HepG2 (cell line): ENCODE results near the gene THBS4. TPM values are rescaled to one million over a fixed set of nuclear protein-coding genes. Genes with fewer than 3 reads are reported as not detected.

ENCODE experiments used
- BCL6 ChIP-seq: IDR thresholded peaks from 2 replicates; pipeline ENCODE4 v1.6.1; 2016; ENCODE audit warnings: missing genetic modification reagents, missing compliant biosample characterization
- GATAD1 ChIP-seq: IDR thresholded peaks from 2 replicates; pipeline ENCODE4 v1.6.1; 2016; ENCODE audit warnings: missing genetic modification reagents, missing compliant biosample characterization
- RFXAP ChIP-seq: sonication (generic); formaldehyde crosslinking; IDR thresholded peaks from 2 replicates; pipeline ENCODE4 v1.4.0; 2020; ENCODE audit warnings: missing genetic modification reagents, borderline replicate concordance
- ZFP41 ChIP-seq: sonication (generic); formaldehyde crosslinking; IDR thresholded peaks from 2 replicates; pipeline ENCODE4 v1.4.0; 2020; ENCODE audit warnings: mild to moderate bottlenecking, missing genetic modification reagents, borderline replicate concordance
- ZFYVE20 ChIP-seq: sonication (generic); formaldehyde crosslinking; IDR thresholded peaks from 2 replicates; pipeline ENCODE4 v1.8.0; 2023; ENCODE audit warnings: low read depth, mild to moderate bottlenecking, moderate library complexity, missing genetic modification reagents, borderline replicate concordance
- ZIK1 ChIP-seq: sonication (generic); formaldehyde crosslinking; IDR thresholded peaks from 2 replicates; pipeline ENCODE4 v1.5.0; 2020; ENCODE audit warnings: mild to moderate bottlenecking, low read depth, missing genetic modification reagents, borderline replicate concordance
- ZMYM3 ChIP-seq: sonication (generic); formaldehyde crosslinking; IDR thresholded peaks from 2 replicates; pipeline ENCODE4 v1.5.1; 2020; ENCODE audit warnings: mild to moderate bottlenecking, missing genetic modification reagents
- ZNF317 ChIP-seq: sonication (generic); formaldehyde crosslinking; IDR thresholded peaks from 2 replicates; pipeline ENCODE4 v1.5.0; 2020; ENCODE audit warnings: mild to moderate bottlenecking, missing genetic modification reagents
- ZNF350 ChIP-seq: sonication (generic); formaldehyde crosslinking; IDR thresholded peaks from 2 replicates; pipeline ENCODE4 v1.4.0; 2020; ENCODE audit warnings: mild to moderate bottlenecking, low read depth, missing genetic modification reagents, borderline replicate concordance
- ZNF567 ChIP-seq: sonication (generic); formaldehyde crosslinking; IDR thresholded peaks from 2 replicates; pipeline ENCODE4 v1.8.1; 2023; ENCODE audit warnings: mild to moderate bottlenecking, missing genetic modification reagents, borderline replicate concordance
- polyA plus RNA-seq, 8 experiments: library from polyadenylated mRNA; depleted of rRNA in 3 of 8; stranded (reverse) in 7 of 8; unstranded in 1 of 8; fragments of >200 nt; fragmentation: Illumina TruSeq in 4 of 8; extraction: Trizol in 4 of 8; gene quantifications; 2 replicates each; pipeline versions ENCODE4 v1.2.1 to v1.2.3, GENCODE V29; 2011 to 2016; ENCODE audit warnings: low read depth in 4 of 8, missing spikeins in 1 of 8, mixed read lengths in 1 of 8; ENCODE audit not compliant: insufficient read depth in 1 of 8
- total RNA-seq, 5 experiments: library from RNA; depleted of rRNA; stranded (reverse); fragments of >200 nt; fragmentation: Illumina TruSeq; extraction: Trizol; gene quantifications; 2 replicates each; pipeline ENCODE4 v1.2.3, GENCODE V29; 2016; ENCODE audit warnings: low read depth in 1 of 5
- TF ChIP-seq, protein P1 (sequence below): sonication (generic); formaldehyde crosslinking; IDR thresholded peaks from 2 replicates; pipeline ENCODE4 v1.8.0; 2022; ENCODE audit warnings: mild to moderate bottlenecking, missing genetic modification reagents; ENCODE audit not compliant: insufficient replicate concordance
- TF ChIP-seq, protein P2 (sequence below): sonication (generic); formaldehyde crosslinking; IDR thresholded peaks from 2 replicates; pipeline ENCODE4 v1.9.0; 2022; ENCODE audit warnings: missing genetic modification reagents, mild to moderate bottlenecking, borderline replicate concordance
- TF ChIP-seq, protein P3 (sequence below): sonication (generic); IDR thresholded peaks from 2 replicates; pipeline ENCODE4 v1.6.1; 2016; ENCODE audit warnings: low read depth, borderline replicate concordance
- TF ChIP-seq, protein P4 (sequence below): sonication (generic); formaldehyde crosslinking; IDR thresholded peaks from 2 replicates; pipeline ENCODE4 v1.5.0; 2020; ENCODE audit warnings: missing genetic modification reagents, mild to moderate bottlenecking, borderline replicate concordance
- TF ChIP-seq, protein P5 (sequence below): IDR thresholded peaks from 2 replicates; pipeline ENCODE4 v1.6.1; 2016; ENCODE audit warnings: mild to moderate bottlenecking, missing biosample characterization, missing genetic modification reagents
- TF ChIP-seq, protein P6 (sequence below): IDR thresholded peaks from 2 replicates; pipeline ENCODE4 v1.6.1; 2016
- TF ChIP-seq, protein P7 (sequence below): sonication (generic); formaldehyde crosslinking; IDR thresholded peaks from 2 replicates; pipeline ENCODE4 v1.4.0; 2020; ENCODE audit warnings: mild to moderate bottlenecking, low read depth, missing genetic modification reagents
- TF ChIP-seq, protein P8 (sequence below): sonication (generic); formaldehyde crosslinking; IDR thresholded peaks from 2 replicates; pipeline ENCODE4 v1.4.0; 2020; ENCODE audit warnings: mild to moderate bottlenecking, missing genetic modification reagents, borderline replicate concordance

THBS4 gene
- total and polyA plus RNA-seq, 2 of the 13 experiments (the other 11 are each of a cell fraction or from before 2014, with no cell fraction given), result 0.60 to 1.2 TPM

DNA sequence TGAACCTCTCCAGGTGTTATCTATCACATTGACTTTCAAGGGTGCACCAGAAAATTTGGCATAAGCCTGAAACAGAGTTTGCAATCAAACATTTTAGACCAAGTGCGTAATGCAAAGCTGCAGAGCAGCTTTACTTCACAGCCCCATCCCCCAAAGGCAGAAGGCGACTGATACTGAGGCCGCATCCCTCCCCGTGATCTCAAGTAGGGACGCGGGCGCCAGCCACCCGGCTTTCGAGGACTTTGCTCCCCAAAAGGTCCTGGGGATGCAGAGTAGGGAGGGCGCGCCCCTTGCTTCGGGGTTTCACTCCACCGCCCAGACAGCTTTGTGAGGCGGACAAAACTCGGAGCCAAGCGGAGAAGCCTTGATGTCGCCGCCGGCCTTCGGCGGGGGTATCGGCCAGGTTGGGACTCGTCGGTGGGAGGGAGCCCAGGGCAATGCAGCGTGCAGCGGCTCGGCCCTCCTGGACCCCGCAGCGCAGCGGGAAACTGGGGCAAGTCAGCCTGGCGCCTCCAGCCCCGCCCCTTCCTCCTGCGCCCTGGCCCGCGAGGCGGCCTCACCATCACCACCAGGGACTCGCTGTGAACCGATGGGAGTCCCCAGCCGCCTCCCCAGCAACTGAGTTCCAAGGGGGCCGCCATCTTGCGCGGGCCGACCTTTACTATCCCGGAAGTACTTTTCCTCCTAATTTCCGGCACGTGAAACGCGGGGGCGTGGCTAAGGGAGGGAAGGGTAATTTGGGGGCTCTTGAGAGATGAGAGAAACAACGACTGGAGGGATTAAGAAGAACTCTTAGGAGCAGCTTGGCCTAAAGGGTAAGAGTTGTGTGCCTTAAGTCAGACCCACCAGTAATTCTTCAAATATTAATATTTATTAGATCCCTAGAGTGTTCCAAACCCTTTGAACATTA is 44.3 kb upstream of the THBS4 start, which contains the start of gene MTX3 (continued):
- TF ChIP-seq GATAD1 (CRISPR knock-in tag), result peak; percentile 95
- TF ChIP-seq RFXAP, result no peak
- TF ChIP-seq BCL6 (CRISPR knock-in tag), result 0 out of 2 replicates have a peak, but pooled peaks have one; percentile 24
- no peak for TF ChIP-seq ZFYVE20 (CRISPR knock-in tag)
- TF ChIP-seq ZNF317 (CRISPR knock-in tag), result peak; percentile 84
- TF ChIP-seq, protein P1, sequence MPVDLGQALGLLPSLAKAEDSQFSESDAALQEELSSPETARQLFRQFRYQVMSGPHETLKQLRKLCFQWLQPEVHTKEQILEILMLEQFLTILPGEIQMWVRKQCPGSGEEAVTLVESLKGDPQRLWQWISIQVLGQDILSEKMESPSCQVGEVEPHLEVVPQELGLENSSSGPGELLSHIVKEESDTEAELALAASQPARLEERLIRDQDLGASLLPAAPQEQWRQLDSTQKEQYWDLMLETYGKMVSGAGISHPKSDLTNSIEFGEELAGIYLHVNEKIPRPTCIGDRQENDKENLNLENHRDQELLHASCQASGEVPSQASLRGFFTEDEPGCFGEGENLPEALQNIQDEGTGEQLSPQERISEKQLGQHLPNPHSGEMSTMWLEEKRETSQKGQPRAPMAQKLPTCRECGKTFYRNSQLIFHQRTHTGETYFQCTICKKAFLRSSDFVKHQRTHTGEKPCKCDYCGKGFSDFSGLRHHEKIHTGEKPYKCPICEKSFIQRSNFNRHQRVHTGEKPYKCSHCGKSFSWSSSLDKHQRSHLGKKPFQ (CRISPR knock-in tag), result no peak
- TF ChIP-seq, protein P2, sequence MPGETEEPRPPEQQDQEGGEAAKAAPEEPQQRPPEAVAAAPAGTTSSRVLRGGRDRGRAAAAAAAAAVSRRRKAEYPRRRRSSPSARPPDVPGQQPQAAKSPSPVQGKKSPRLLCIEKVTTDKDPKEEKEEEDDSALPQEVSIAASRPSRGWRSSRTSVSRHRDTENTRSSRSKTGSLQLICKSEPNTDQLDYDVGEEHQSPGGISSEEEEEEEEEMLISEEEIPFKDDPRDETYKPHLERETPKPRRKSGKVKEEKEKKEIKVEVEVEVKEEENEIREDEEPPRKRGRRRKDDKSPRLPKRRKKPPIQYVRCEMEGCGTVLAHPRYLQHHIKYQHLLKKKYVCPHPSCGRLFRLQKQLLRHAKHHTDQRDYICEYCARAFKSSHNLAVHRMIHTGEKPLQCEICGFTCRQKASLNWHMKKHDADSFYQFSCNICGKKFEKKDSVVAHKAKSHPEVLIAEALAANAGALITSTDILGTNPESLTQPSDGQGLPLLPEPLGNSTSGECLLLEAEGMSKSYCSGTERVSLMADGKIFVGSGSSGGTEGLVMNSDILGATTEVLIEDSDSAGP (CRISPR knock-in tag), result peak; percentile 88; the same call in 1 of the 2 replicates
- TF ChIP-seq ZFP41 (CRISPR knock-in tag), result no peak
- peak; percentile 80; the same call in 1 of the 2 replicates for TF ChIP-seq ZNF567
- TF ChIP-seq, protein P3, sequence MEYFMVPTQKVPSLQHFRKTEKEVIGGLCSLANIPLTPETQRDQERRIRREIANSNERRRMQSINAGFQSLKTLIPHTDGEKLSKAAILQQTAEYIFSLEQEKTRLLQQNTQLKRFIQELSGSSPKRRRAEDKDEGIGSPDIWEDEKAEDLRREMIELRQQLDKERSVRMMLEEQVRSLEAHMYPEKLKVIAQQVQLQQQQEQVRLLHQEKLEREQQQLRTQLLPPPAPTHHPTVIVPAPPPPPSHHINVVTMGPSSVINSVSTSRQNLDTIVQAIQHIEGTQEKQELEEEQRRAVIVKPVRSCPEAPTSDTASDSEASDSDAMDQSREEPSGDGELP, result peak; percentile 25; the same call in 1 of the 2 replicates
- no peak for TF ChIP-seq ZMYM3
- TF ChIP-seq, protein P4, sequence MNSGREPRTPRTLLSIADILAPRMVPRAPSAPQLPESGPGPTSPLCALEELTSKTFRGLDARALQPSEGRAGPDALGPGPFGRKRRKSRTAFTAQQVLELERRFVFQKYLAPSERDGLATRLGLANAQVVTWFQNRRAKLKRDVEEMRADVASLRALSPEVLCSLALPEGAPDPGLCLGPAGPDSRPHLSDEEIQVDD (CRISPR knock-in tag), result no peak
- TF ChIP-seq, protein P5, sequence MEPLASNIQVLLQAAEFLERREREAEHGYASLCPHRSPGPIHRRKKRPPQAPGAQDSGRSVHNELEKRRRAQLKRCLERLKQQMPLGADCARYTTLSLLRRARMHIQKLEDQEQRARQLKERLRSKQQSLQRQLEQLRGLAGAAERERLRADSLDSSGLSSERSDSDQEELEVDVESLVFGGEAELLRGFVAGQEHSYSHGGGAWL (CRISPR knock-in tag), result peak; percentile 92
- TF ChIP-seq, protein P6, sequence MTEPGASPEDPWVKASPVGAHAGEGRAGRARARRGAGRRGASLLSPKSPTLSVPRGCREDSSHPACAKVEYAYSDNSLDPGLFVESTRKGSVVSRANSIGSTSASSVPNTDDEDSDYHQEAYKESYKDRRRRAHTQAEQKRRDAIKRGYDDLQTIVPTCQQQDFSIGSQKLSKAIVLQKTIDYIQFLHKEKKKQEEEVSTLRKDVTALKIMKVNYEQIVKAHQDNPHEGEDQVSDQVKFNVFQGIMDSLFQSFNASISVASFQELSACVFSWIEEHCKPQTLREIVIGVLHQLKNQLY, result peak; percentile 95
- TF ChIP-seq, protein P7, sequence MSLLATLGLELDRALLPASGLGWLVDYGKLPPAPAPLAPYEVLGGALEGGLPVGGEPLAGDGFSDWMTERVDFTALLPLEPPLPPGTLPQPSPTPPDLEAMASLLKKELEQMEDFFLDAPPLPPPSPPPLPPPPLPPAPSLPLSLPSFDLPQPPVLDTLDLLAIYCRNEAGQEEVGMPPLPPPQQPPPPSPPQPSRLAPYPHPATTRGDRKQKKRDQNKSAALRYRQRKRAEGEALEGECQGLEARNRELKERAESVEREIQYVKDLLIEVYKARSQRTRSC, result no peak
- peak; percentile 83; the same call in 1 of the 2 replicates for TF ChIP-seq ZNF350
- 0 out of 2 replicates have a peak, but pooled peaks have one; percentile 68 for TF ChIP-seq ZIK1 (CRISPR knock-in tag)
- TF ChIP-seq, protein P8, sequence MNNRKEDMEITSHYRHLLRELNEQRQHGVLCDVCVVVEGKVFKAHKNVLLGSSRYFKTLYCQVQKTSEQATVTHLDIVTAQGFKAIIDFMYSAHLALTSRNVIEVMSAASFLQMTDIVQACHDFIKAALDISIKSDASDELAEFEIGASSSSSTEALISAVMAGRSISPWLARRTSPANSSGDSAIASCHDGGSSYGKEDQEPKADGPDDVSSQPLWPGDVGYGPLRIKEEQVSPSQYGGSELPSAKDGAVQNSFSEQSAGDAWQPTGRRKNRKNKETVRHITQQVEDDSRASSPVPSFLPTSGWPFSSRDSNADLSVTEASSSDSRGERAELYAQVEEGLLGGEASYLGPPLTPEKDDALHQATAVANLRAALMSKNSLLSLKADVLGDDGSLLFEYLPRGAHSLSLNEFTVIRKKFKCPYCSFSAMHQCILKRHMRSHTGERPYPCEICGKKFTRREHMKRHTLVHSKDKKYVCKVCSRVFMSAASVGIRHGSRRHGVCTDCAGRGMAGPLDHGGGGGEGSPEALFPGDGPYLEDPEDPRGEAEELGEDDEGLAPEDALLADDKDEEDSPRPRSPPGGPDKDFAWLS (CRISPR knock-in tag), result no peak
